GM19372 (cell line): Measurements from ENCODE around the gene CFAP99.
A peak's percentile ranks its signal among the peaks of the same experiment; 100 is the strongest.
"Not testable (repeated sequence)": the region's sequence is repeated elsewhere in the genome, so short reads cannot be mapped to it uniquely, and the experiment has no call there.

Experiments
- ATAC-seq: cut with Tn5 transposase; IDR thresholded peaks from one replicate; pipeline ENCODE4 v1.9.1; 2021; ENCODE audit warnings: mild to moderate bottlenecking, low read depth, moderate library complexity; ENCODE audit not compliant: unreplicated experiment

CFAP99 gene

GRCh38 chr4:2427383-2428334 is 8.9 kb downstream of the CFAP99 start:
- no peak for ATAC-seq

- no peak for ATAC-seq
Measured at GRCh38 chr4:2428496-2429213, 9.9 kb downstream of the CFAP99 start.

- ATAC-seq: not testable (repeated sequence)
Measured at GRCh38 chr4:2429945-2430757, 11.4 kb downstream of the CFAP99 start.

GRCh38 chr4:2432004-2432403 is 13.2 kb downstream of the CFAP99 start:
- no peak for ATAC-seq

- ATAC-seq: no peak
Measured at GRCh38 chr4:2432991-2433530, 14.3 kb downstream of the CFAP99 start.

GRCh38 chr4:2433609-2434350 is 15.0 kb downstream of the CFAP99 start:
- ATAC-seq: no peak

- ATAC-seq: no peak
Measured at GRCh38 chr4:2434420-2434819, 15.7 kb downstream of the CFAP99 start.

- no peak for ATAC-seq
Measured at GRCh38 chr4:2436301-2436700, 17.5 kb downstream of the CFAP99 start.

GRCh38 chr4:2436761-2437474 is 18.2 kb downstream of the CFAP99 start:
- ATAC-seq: no peak

- ATAC-seq: no peak
Measured at GRCh38 chr4:2437475-2438215, 18.9 kb downstream of the CFAP99 start.

GRCh38 chr4:2438822-2439718 is 20.3 kb downstream of the CFAP99 start:
- no peak for ATAC-seq

GRCh38 chr4:2441393-2442174 is 22.8 kb downstream of the CFAP99 start:
- ATAC-seq: peak; percentile 86

- ATAC-seq: no peak
Measured at GRCh38 chr4:2442175-2442993, 23.6 kb downstream of the CFAP99 start.

- no peak for ATAC-seq
Measured at GRCh38 chr4:2443061-2443730, 24.4 kb downstream of the CFAP99 start.

- ATAC-seq: no peak
Measured at GRCh38 chr4:2443956-2444740, 25.4 kb downstream of the CFAP99 start.
